Measurements from ENCODE around the gene MAGI1.
A peak's percentile ranks its signal among the peaks of the same experiment; 100 is the strongest.

MAGI1 gene

GRCh38 chr3:65443739-65444446, 594.8 kb downstream of the MAGI1 start:
- DNase-seq, result no peak

- peak; percentile 77 for DNase-seq
These were observed 599.0 kb downstream of the MAGI1 start for GRCh38 chr3:65439641-65440284.

- no peak for DNase-seq
These were observed 600.1 kb downstream of the MAGI1 start for GRCh38 chr3:65438612-65439011.

- DNase-seq, result no peak
These were observed 600.6 kb downstream of the MAGI1 start for GRCh38 chr3:65438096-65438495.

GRCh38 chr3:65436580-65436979, 602.1 kb downstream of the MAGI1 start:
- peak; percentile 20 for DNase-seq

- no peak for DNase-seq
These were observed 605.2 kb downstream of the MAGI1 start for GRCh38 chr3:65433480-65433879.

GRCh38 chr3:65432388-65433003, 606.2 kb downstream of the MAGI1 start:
- no peak for DNase-seq

- no peak for DNase-seq
These were observed 612.8 kb downstream of the MAGI1 start for GRCh38 chr3:65425880-65426279.

- DNase-seq, result no peak
These were observed 616.6 kb downstream of the MAGI1 start for GRCh38 chr3:65422154-65422553.

- DNase-seq, result no peak
These were observed 619.5 kb downstream of the MAGI1 start for GRCh38 chr3:65419233-65419632.

- no peak for DNase-seq
These were observed 624.8 kb downstream of the MAGI1 start for GRCh38 chr3:65413891-65414290.

- DNase-seq, result peak; percentile 56
These were observed 626.1 kb downstream of the MAGI1 start for GRCh38 chr3:65412588-65412987.

- no peak for DNase-seq
These were observed 627.4 kb downstream of the MAGI1 start for GRCh38 chr3:65411367-65411766.

GRCh38 chr3:65409176-65409569, 629.5 kb downstream of the MAGI1 start:
- DNase-seq, result no peak

- DNase-seq, result no peak
These were observed 630.1 kb downstream of the MAGI1 start for GRCh38 chr3:65408531-65409175.

GRCh38 chr3:65406470-65406869, 632.2 kb downstream of the MAGI1 start:
- no peak for DNase-seq

GRCh38 chr3:65402597-65402996, 636.1 kb downstream of the MAGI1 start:
- no peak for DNase-seq

GRCh38 chr3:65401359-65402305, 637.1 kb downstream of the MAGI1 start:
- no peak for DNase-seq

- no peak for DNase-seq
These were observed 637.8 kb downstream of the MAGI1 start for GRCh38 chr3:65400899-65401298.

- peak; percentile 34 for DNase-seq
These were observed 639.8 kb downstream of the MAGI1 start for GRCh38 chr3:65398953-65399352.

- no peak for DNase-seq
These were observed 642.6 kb downstream of the MAGI1 start for GRCh38 chr3:65396078-65396477.

- no peak for DNase-seq
These were observed 647.6 kb downstream of the MAGI1 start for GRCh38 chr3:65391068-65391467.

GRCh38 chr3:65385805-65386204, 652.9 kb downstream of the MAGI1 start:
- DNase-seq, result no peak

All from NCI-H69 (cell line).